ENCODE results near the gene CACTIN.
A peak's percentile ranks its signal among the peaks of the same experiment; 100 is the strongest.

The CACTIN gene

GRCh38 chr19:3623716-3624115 lies 2.9 kb downstream of the CACTIN start:
- no peak for DNase-seq

- no peak for DNase-seq
These were observed 4.4 kb downstream of the CACTIN start for GRCh38 chr19:3622224-3622623.

- DNase-seq, result no peak
These were observed 4.9 kb downstream of the CACTIN start for GRCh38 chr19:3621689-3622088.

GRCh38 chr19:3620817-3621547 lies 5.6 kb downstream of the CACTIN start:
- DNase-seq, result no peak

- DNase-seq, result no peak
These were observed 6.3 kb downstream of the CACTIN start for GRCh38 chr19:3620145-3620816.

GRCh38 chr19:3619631-3620012 lies 7.0 kb downstream of the CACTIN start:
- no peak for DNase-seq

- no peak for DNase-seq
These were observed 7.6 kb downstream of the CACTIN start for GRCh38 chr19:3618811-3619630.

GRCh38 chr19:3618144-3618810 lies 8.3 kb downstream of the CACTIN start:
- peak; percentile 12 for DNase-seq

GRCh38 chr19:3617463-3617862 lies 9.1 kb downstream of the CACTIN start:
- no peak for DNase-seq

GRCh38 chr19:3615524-3616135 lies 11.0 kb downstream of the CACTIN start:
- no peak for DNase-seq

GRCh38 chr19:3614858-3615505 lies 11.6 kb downstream of the CACTIN start:
- DNase-seq, result no peak

- DNase-seq, result peak; percentile 30
These were observed 12.6 kb downstream of the CACTIN start for GRCh38 chr19:3613818-3614661.

GRCh38 chr19:3612901-3613741 lies 13.5 kb downstream of the CACTIN start:
- no peak for DNase-seq

- no peak for DNase-seq
These were observed 14.3 kb downstream of the CACTIN start for GRCh38 chr19:3612330-3612729.

- DNase-seq, result no peak
These were observed 14.7 kb downstream of the CACTIN start for GRCh38 chr19:3611841-3612240.

GRCh38 chr19:3610745-3611717 lies 15.6 kb downstream of the CACTIN start:
- DNase-seq, result no peak

- DNase-seq, result no peak
These were observed 16.5 kb downstream of the CACTIN start for GRCh38 chr19:3609779-3610719.
